Breast epithelium (tissue), 4 donors: Measurements from ENCODE around the gene FSIP1. TPM values are rescaled to one million over a fixed set of nuclear protein-coding genes. Genes with fewer than 3 reads are reported as not detected.

Experiments
- DNase-seq, 2 donors: peaks; one replicate each; pipeline ENCODE4 v3.0.0-alpha.2; 2019; ENCODE audit warnings: low spot score in 2 of 2
- H3K27ac ChIP-seq, 2 donors: fragments of 200-600 bp; sonication (generic) in 1 of 2; one replicate each; pipeline ENCODE4 v1.5.1; 2016 to 2019; ENCODE audit warnings: mild to moderate bottlenecking in 1 of 2
- H3K27me3 ChIP-seq, 2 donors: fragments of 200-600 bp; sonication (generic) in 1 of 2; one replicate each; pipeline versions ENCODE4 v1.5.1 to v1.6.0; 2017 to 2019; ENCODE audit warnings: control low read depth in 1 of 2, mild to moderate bottlenecking in 1 of 2
- H3K36me3 ChIP-seq: fragments of 200-600 bp; one replicate; pipeline ENCODE4 v1.5.1; 2019
- H3K4me1 ChIP-seq, 2 donors: fragments of 200-600 bp; sonication (generic); one replicate each; pipeline ENCODE4 v1.5.1; 2016 to 2019; ENCODE audit warnings: control low read depth in 1 of 2
- H3K4me3 ChIP-seq, 3 donors: fragments of 200-600 bp; sonication (generic); 1 replicate in 2 of 3; 2 replicates in 1 of 3; pipeline ENCODE4 v1.5.1; 2016 to 2019; ENCODE audit warnings: mild to moderate bottlenecking in 3 of 3, moderate library complexity in 2 of 3
- H3K9me3 ChIP-seq, 2 donors: fragments of 200-600 bp; sonication (generic) in 1 of 2; one replicate each; pipeline ENCODE4 v1.5.1; 2016 to 2019; ENCODE audit warnings: control low read depth in 1 of 2
- CTCF ChIP-seq, 3 donors: fragments of 450-650 bp; IDR thresholded peaks; one replicate each; pipeline ENCODE4 v1.5.1; 2016 to 2017; ENCODE audit warnings: antibody characterized with exemption in 3 of 3, mild to moderate bottlenecking in 3 of 3, moderate library complexity in 3 of 3
- POLR2A ChIP-seq: fragments of 450-650 bp; IDR thresholded peaks from one replicate; pipeline ENCODE4 v1.6.1; 2016; ENCODE audit warnings: antibody characterized with exemption, mild to moderate bottlenecking, moderate library complexity
- POLR2AphosphoS5 ChIP-seq, 3 donors: sonication (generic); formaldehyde crosslinking; IDR thresholded peaks; one replicate each; pipeline ENCODE4 v1.6.1; 2017; ENCODE audit warnings: antibody characterized with exemption in 3 of 3
- intact Hi-C: fragments of 100-400 bp; cut with DNase I; formaldehyde crosslinking; loops from one replicate; pipeline ENCODE4 v1.15.1; 2023; ENCODE audit warnings: low total_unique reads
- total RNA-seq, 3 donors: library from RNA; depleted of rRNA; stranded (reverse); fragments of >200 nt; gene quantifications; one replicate each; pipeline ENCODE4 v1.1.0, GENCODE V29; 2016

FSIP1 gene
- total RNA-seq, 3 donors from 2014 or later: 0.32 to 23.3 (median 16.2) TPM

DNA sequence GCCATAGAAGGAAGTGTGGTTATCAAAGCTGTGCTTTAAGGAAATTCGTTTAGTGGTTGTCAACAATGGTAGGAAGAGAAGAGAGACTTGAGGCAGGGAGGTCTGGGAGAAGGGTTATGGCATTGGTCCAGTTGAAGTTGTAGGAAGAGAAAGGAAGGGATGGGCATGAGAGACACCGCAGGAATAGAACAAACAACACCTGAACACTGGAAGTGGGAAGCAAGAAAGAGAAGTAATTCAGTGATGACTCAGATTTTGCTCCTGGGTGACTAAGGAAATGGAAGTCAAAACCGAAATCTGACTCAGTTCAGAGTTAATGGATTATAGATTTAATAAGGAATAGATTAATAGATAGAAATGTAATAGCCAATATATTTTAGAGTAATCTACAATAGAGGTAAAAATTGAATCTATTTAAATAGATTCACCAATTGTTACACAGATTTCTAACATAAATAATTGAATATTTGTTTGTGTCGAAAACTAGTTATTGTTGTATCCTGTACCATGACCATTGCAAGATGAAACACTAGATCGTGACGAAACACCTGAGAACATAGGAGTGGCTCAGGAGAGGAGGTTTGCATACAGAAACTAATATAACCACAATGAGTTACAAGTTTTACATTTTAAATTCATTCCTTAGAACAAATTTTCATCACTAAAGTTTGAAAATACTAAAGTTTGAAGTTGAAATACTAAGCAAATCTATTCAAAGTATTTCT is 165.7 kb downstream of the FSIP1 start:
- TF ChIP-seq POLR2A (no peak), POLR2AphosphoS5 (IDR thresholded peaks at IDR 0.05) (no peak)
- intact Hi-C loops: no loop called here
- Histone ChIP-seq H3K9me3 (peaks cover 2 to 12% of the 10 kb centered on the region in 2 donors), H3K36me3 (no peaks in the 10 kb centered on the region), H3K27ac (peak overlapping the region in 1 of 2 donors; percentile 38), H3K4me1 (no peaks in the 10 kb centered on the region), H3K27me3 (no peaks in the 10 kb centered on the region), H3K4me3 (peak overlapping the region in 1 of 3 donors; percentile 2)
- DNase-seq: no peak

DNA sequence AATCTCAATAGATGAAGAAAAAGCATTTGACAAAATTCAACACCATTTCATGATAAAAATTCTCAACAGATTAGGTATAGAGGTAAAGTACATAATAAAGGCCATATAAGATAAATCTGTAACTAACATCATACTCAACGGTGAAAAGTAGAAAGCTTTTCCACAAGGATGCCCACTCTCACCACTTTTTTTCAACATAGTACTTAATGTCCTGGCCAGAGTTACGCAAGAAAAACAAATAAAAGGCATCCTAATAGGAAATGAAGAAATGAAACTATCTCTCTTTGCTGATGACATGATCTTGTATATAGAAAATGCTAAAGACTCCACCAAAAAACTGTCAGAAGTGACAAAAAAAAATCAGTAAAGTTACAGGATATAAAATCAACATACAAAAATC is 168.8 kb downstream of the FSIP1 start:
- Histone ChIP-seq H3K27ac (no peak overlapping the region), H3K4me3 (no peak overlapping the region), H3K27me3 (no peaks in the 10 kb centered on the region), H3K4me1 (no peaks in the 10 kb centered on the region), H3K9me3 (peaks cover 18 to 35% of the 10 kb centered on the region in 2 donors), H3K36me3 (no peaks in the 10 kb centered on the region)
- no peak for DNase-seq
- intact Hi-C loops: no loop called here
- TF ChIP-seq POLR2AphosphoS5 (IDR thresholded peaks at IDR 0.05) (no peak), CTCF (IDR thresholded peaks at IDR 0.05) (no peak), POLR2A (no peak)

- Histone ChIP-seq H3K27ac (no peak overlapping the region), H3K27me3 (no peaks in the 10 kb centered on the region), H3K4me3 (no peak overlapping the region), H3K9me3 (peaks cover 18 to 35% of the 10 kb centered on the region in 2 donors), H3K36me3 (no peaks in the 10 kb centered on the region), H3K4me1 (no peaks in the 10 kb centered on the region)
- no peak for DNase-seq
- intact Hi-C loops: no loop called here
- TF ChIP-seq POLR2A: no peak
- no peak for TF ChIP-seq CTCF (IDR thresholded peaks at IDR 0.05)
- TF ChIP-seq POLR2AphosphoS5 (IDR thresholded peaks at IDR 0.05): no peak
Measured at GRCh38 chr15:39613271-39613670, 169.4 kb downstream of the FSIP1 start.

- TF ChIP-seq POLR2A: no peak
- no peak for TF ChIP-seq POLR2AphosphoS5 (IDR thresholded peaks at IDR 0.05)
- TF ChIP-seq CTCF (IDR thresholded peaks at IDR 0.05): no peak
- H3K27ac ChIP-seq: no peak overlapping the region
- H3K4me1 ChIP-seq: no peaks in the 10 kb centered on the region
- H3K9me3 ChIP-seq: peaks cover 18 to 35% of the 10 kb centered on the region in 2 donors
- intact Hi-C loops: no loop called here
- DNase-seq: no peak
- H3K27me3 ChIP-seq: no peaks in the 10 kb centered on the region
- no peaks in the 10 kb centered on the region for H3K36me3 ChIP-seq
- no peak overlapping the region for H3K4me3 ChIP-seq
Measured at GRCh38 chr15:39610665-39611064, 172.0 kb downstream of the FSIP1 start.

- no peak for TF ChIP-seq CTCF (IDR thresholded peaks at IDR 0.05)
- TF ChIP-seq POLR2A: no peak
- no peak for TF ChIP-seq POLR2AphosphoS5 (IDR thresholded peaks at IDR 0.05)
- Histone ChIP-seq H3K36me3 (no peaks in the 10 kb centered on the region), H3K27ac (no peak overlapping the region), H3K27me3 (no peaks in the 10 kb centered on the region), H3K4me1 (no peaks in the 10 kb centered on the region), H3K4me3 (no peak overlapping the region), H3K9me3 (peaks cover 18 to 31% of the 10 kb centered on the region in 2 donors)
- intact Hi-C loops: no loop called here
- no peak for DNase-seq
Measured at GRCh38 chr15:39609166-39609916, 173.3 kb downstream of the FSIP1 start.
